GM19397 (cell line): ENCODE results near the gene CANX.
"Not testable (repeated sequence)": the region's sequence is repeated elsewhere in the genome, so short reads cannot be mapped to it uniquely, and the experiment has no call there.

Experiments
- ATAC-seq: cut with Tn5 transposase; IDR thresholded peaks from one replicate; pipeline ENCODE4 v1.9.1; 2021; ENCODE audit warnings: mild to moderate bottlenecking, moderate library complexity; ENCODE audit not compliant: unreplicated experiment

CANX gene

GRCh38 chr5:179697993-179698934, 503 bp upstream of the CANX start:
- peak; percentile 90 for ATAC-seq

GRCh38 chr5:179699616-179700237, 960 bp downstream of the CANX start:
- ATAC-seq, result no peak

- ATAC-seq, result no peak
Measured at GRCh38 chr5:179700401-179700918, 1.7 kb downstream of the CANX start.

- no peak for ATAC-seq
Measured at GRCh38 chr5:179716286-179716685, 17.5 kb downstream of the CANX start.

- ATAC-seq, result no peak
Measured at GRCh38 chr5:179720222-179720621, 21.5 kb downstream of the CANX start.

- no peak for ATAC-seq
Measured at GRCh38 chr5:179724163-179724562, 25.4 kb downstream of the CANX start.

GRCh38 chr5:179727106-179727505, 28.3 kb downstream of the CANX start:
- ATAC-seq, result no peak

GRCh38 chr5:179729303-179729702, 30.5 kb downstream of the CANX start:
- no peak for ATAC-seq

GRCh38 chr5:179729727-179730126, 31.0 kb downstream of the CANX start:
- no peak for ATAC-seq

GRCh38 chr5:179730356-179730755, 31.6 kb downstream of the CANX start:
- no peak for ATAC-seq

- no peak for ATAC-seq
Measured at GRCh38 chr5:179730852-179731251, 32.1 kb downstream of the CANX start.

- ATAC-seq, result peak; percentile 3
Measured at GRCh38 chr5:179731791-179732411, 33.1 kb downstream of the CANX start.

- ATAC-seq, result peak; percentile 95
Measured at GRCh38 chr5:179732412-179732917, 33.7 kb downstream of the CANX start, which contains the start of gene MAML1. TSS of gene MAML1 (plus strand) at chr5:179732822. CDS start at chr5:179733113, 291 bp downstream.

GRCh38 chr5:179732918-179733771, 34.4 kb downstream of the CANX start:
- ATAC-seq, result peak; percentile 42

GRCh38 chr5:179733772-179734126, 35.0 kb downstream of the CANX start:
- ATAC-seq, result no peak

- no peak for ATAC-seq
Measured at GRCh38 chr5:179734536-179735164, 35.9 kb downstream of the CANX start.

GRCh38 chr5:179738742-179739141, 40.0 kb downstream of the CANX start:
- no peak for ATAC-seq

- not testable (repeated sequence) for ATAC-seq
Measured at GRCh38 chr5:179744106-179744505, 45.3 kb downstream of the CANX start.

- ATAC-seq, result no peak
Measured at GRCh38 chr5:179746872-179747271, 48.1 kb downstream of the CANX start.

- no peak for ATAC-seq
Measured at GRCh38 chr5:179747811-179748210, 49.0 kb downstream of the CANX start.
